Skeletal muscle tissue (tissue), 4 donors: ENCODE data around the gene C2CD2. TPM values are rescaled to one million over a fixed set of nuclear protein-coding genes. Genes with fewer than 3 reads are reported as not detected.

Source experiments
- H3K27ac ChIP-seq: one replicate; pipeline ENCODE4 v1.7.0; 2013; ENCODE audit warnings: mild to moderate bottlenecking, low read depth, low read length, inconsistent platforms
- H3K27me3 ChIP-seq, 3 donors: one replicate each; pipeline ENCODE4 v1.7.0; 2013; ENCODE audit warnings: low read length in 3 of 3; ENCODE audit not compliant: control insufficient read depth in 3 of 3, insufficient read depth in 3 of 3
- H3K36me3 ChIP-seq, 3 donors: one replicate each; pipeline ENCODE4 v1.7.0; 2013; ENCODE audit warnings: low read length in 3 of 3; ENCODE audit not compliant: control insufficient read depth in 3 of 3, insufficient read depth in 3 of 3
- H3K4me1 ChIP-seq, 3 donors: one replicate each; pipeline ENCODE4 v1.7.0; 2013; ENCODE audit warnings: low read length in 3 of 3, mild to moderate bottlenecking in 3 of 3; ENCODE audit not compliant: control insufficient read depth in 3 of 3, insufficient read depth in 3 of 3
- H3K4me3 ChIP-seq, 3 donors: one replicate each; pipeline ENCODE4 v1.7.0; 2013; ENCODE audit warnings: low read length in 3 of 3
- H3K9ac ChIP-seq, 3 donors: one replicate each; pipeline ENCODE4 v1.7.0; 2013; ENCODE audit warnings: low read length in 3 of 3, mild to moderate bottlenecking in 3 of 3, moderate library complexity in 2 of 3, low read depth in 1 of 3
- H3K9me3 ChIP-seq, 3 donors: one replicate each; pipeline ENCODE4 v1.7.0; 2013; ENCODE audit warnings: low read length in 3 of 3; ENCODE audit not compliant: control insufficient read depth in 3 of 3
- total RNA-seq: library from RNA; depleted of rRNA; stranded (reverse); fragments of >200 nt; gene quantifications from one replicate; pipeline ENCODE4 v1.2.3, GENCODE V29; 2014
- donor health status: Osteomylitis.

The C2CD2 gene
- total RNA-seq, 1 donor from 2014 or later = 7.3 TPM

DNA sequence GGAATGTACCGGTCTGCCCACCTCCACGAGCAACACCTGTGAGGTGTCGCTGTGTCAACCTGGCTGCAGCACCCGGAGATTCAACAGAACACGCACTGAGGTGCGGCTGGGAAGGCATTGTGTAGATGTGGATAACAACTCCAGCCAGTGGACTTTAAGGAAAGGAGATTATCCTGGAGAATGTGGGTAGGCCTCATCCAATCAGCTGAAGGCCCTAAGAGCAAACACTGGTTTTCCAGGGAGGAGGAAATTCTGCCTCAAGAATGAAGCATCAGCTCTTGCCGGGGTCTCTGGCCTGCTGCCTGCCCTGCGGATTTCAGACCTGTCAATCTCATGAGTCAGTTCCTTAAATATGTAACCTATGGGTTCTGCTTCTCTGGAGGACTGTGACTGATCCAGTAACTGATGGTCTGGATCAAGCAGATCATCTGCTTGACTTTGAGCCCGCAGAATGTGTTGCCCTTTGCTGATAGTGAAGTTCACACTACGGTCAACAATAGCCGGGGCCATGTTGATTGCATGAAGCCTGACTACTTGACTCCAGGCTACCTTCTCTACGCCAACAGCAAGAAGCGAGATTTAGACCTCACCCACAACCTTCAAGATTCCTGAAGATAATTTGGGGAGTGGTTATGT is 58.8 kb downstream of the C2CD2 start:
- H3K36me3 ChIP-seq = peaks cover 0 to 26% (median 11%) of the 10 kb centered on the region in 3 donors
- H3K9ac ChIP-seq = no peak overlapping the region
- no peaks in the 10 kb centered on the region for H3K9me3 ChIP-seq
- no peak overlapping the region for H3K27ac ChIP-seq
- no peak overlapping the region for H3K4me3 ChIP-seq
- H3K4me1 ChIP-seq = peaks cover 0 to 2% (median 0%) of the 10 kb centered on the region in 3 donors
- no peaks in the 10 kb centered on the region for H3K27me3 ChIP-seq

GRCh38 chr21:41894511-41894910 is 59.3 kb downstream of the C2CD2 start:
- no peak overlapping the region for H3K27ac ChIP-seq
- H3K9me3 ChIP-seq = no peaks in the 10 kb centered on the region
- no peak overlapping the region for H3K9ac ChIP-seq
- H3K4me1 ChIP-seq = peaks cover 0 to 2% (median 0%) of the 10 kb centered on the region in 3 donors
- H3K36me3 ChIP-seq = peaks cover 0 to 25% (median 11%) of the 10 kb centered on the region in 3 donors
- H3K27me3 ChIP-seq = no peaks in the 10 kb centered on the region
- no peak overlapping the region for H3K4me3 ChIP-seq

DNA sequence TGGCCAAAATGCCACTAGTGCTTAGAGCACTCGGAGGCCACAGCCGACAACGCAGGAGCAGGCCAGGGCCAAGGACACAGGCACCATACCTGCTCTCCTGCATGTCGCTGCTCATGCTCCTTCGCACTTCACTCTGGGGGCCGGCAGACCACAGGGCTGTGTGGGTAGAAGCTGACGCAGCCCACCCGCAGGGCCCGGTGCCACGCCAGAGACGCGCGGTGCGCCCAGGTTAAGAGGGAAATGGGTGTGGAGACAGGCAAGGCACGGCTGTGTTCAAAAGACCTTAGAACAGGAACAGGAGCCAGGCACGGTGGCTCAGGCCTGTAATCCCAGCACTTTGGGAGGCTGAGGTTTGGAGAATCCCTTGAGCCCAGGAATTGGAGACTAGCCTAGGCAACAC is 61.1 kb downstream of the C2CD2 start:
- no peak overlapping the region for H3K27ac ChIP-seq
- no peaks in the 10 kb centered on the region for H3K27me3 ChIP-seq
- no peak overlapping the region for H3K9ac ChIP-seq
- H3K9me3 ChIP-seq = no peaks in the 10 kb centered on the region
- H3K4me3 ChIP-seq = no peak overlapping the region
- H3K4me1 ChIP-seq = peaks cover 0 to 2% (median 0%) of the 10 kb centered on the region in 3 donors
- H3K36me3 ChIP-seq = peaks cover 0 to 17% (median 11%) of the 10 kb centered on the region in 3 donors

- H3K4me3 ChIP-seq = no peak overlapping the region
- H3K4me1 ChIP-seq = peaks cover 0 to 2% (median 0%) of the 10 kb centered on the region in 3 donors
- no peaks in the 10 kb centered on the region for H3K27me3 ChIP-seq
- H3K36me3 ChIP-seq = peaks cover 0 to 14% (median 8%) of the 10 kb centered on the region in 3 donors
- H3K9ac ChIP-seq = no peak overlapping the region
- no peaks in the 10 kb centered on the region for H3K9me3 ChIP-seq
- no peak overlapping the region for H3K27ac ChIP-seq
Measured at GRCh38 chr21:41891132-41891531, 62.7 kb downstream of the C2CD2 start.

DNA sequence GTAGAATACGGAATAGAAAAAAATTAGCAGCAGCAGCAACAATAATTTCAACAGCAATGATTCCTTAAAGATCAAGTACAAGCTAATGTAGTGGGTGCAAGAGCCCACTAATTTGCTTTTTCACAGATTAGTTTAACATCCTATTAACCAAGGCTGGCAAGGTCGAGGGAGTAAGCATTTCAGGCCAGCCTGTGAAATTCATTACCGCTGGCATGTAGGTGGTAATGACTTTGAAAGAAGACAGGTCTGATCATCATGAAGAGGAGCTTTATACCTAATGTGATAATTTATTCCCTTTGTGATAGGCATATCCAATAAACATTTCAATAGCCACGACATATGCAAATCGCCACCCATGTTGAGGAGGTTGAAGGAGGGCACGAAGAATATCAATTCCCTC is 63.5 kb downstream of the C2CD2 start:
- no peaks in the 10 kb centered on the region for H3K9me3 ChIP-seq
- no peaks in the 10 kb centered on the region for H3K4me1 ChIP-seq
- peaks cover 0 to 9% (median 7%) of the 10 kb centered on the region in 3 donors for H3K36me3 ChIP-seq
- no peak overlapping the region for H3K4me3 ChIP-seq
- H3K27me3 ChIP-seq = no peaks in the 10 kb centered on the region
- no peak overlapping the region for H3K9ac ChIP-seq
- H3K27ac ChIP-seq = no peak overlapping the region

DNA sequence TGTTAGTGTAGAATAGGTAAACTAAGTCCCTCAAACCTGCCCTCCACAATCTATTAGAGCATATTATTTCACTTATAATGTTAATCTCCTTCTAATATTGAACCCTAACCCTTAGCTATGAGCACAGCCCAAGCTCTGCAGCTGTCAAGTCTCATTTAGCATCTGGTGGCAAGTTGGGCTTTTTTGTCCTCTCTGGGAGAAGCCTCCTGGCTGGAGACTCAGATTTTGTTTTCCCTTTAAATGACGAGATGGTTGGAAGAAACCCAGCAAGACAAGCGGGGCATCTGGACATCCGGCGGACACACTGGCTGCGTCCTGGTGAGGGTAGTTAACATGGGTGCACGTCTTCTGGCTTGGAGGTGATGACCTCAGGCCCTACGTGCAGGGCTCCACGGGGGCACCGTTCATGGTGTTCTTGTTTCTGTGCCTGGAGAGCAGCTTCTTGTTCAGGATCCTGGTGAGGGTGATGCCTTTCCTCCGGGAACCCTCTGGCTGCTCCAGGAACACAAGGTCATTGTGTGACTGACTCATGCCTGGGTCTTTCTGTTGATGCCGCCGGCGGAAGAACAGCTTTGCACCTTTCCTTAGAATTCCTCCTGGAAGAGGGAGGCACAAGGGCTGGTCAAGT is 65.0 kb downstream of the C2CD2 start:
- no peak overlapping the region for H3K4me3 ChIP-seq

DNA sequence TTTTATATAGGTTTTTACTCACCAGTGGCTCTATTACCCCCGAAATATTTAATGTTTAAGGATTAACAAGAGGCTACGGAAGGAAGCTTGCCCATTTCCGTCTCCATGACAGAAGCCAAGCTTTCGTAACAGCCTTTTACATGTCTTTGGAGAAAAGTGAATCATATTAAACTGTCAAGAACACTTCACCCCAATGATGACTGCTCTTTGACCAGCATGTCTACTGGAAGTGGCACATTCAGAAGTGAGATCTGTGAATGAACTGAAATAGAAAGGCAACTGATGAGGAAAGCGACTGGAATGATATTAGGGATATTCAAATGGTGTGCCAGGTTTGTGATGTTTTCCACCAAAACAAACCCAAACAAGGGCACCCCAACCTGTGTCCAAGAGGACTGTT is 66.2 kb downstream of the C2CD2 start:
- Histone ChIP-seq H3K9me3 (no peaks in the 10 kb centered on the region), H3K4me1 (no peaks in the 10 kb centered on the region), H3K27me3 (no peaks in the 10 kb centered on the region), H3K36me3 (peaks cover 0 to 3% (median 3%) of the 10 kb centered on the region in 3 donors), H3K9ac (no peak overlapping the region), H3K4me3 (no peak overlapping the region), H3K27ac (no peak overlapping the region)

More for the DNA sequence above, 65.0 kb downstream of the C2CD2 start:
- Histone ChIP-seq H3K27ac (no peak overlapping the region), H3K9ac (peak overlapping the region in 1 of 3 donors; percentile 25), H3K4me1 (no peaks in the 10 kb centered on the region), H3K36me3 (peaks cover 0 to 3% (median 3%) of the 10 kb centered on the region in 3 donors), H3K9me3 (no peaks in the 10 kb centered on the region), H3K27me3 (no peaks in the 10 kb centered on the region)

GRCh38 chr21:41886328-41886727 is 67.5 kb downstream of the C2CD2 start:
- no peak overlapping the region for H3K27ac ChIP-seq
- H3K9ac ChIP-seq = no peak overlapping the region
- no peak overlapping the region for H3K4me3 ChIP-seq
- H3K4me1 ChIP-seq = no peaks in the 10 kb centered on the region
- H3K9me3 ChIP-seq = no peaks in the 10 kb centered on the region
- no peaks in the 10 kb centered on the region for H3K36me3 ChIP-seq
- no peaks in the 10 kb centered on the region for H3K27me3 ChIP-seq

GRCh38 chr21:41885341-41886024 is 68.3 kb downstream of the C2CD2 start:
- H3K36me3 ChIP-seq = no peaks in the 10 kb centered on the region
- no peak overlapping the region for H3K27ac ChIP-seq
- H3K4me3 ChIP-seq = no peak overlapping the region
- no peak overlapping the region for H3K9ac ChIP-seq
- H3K27me3 ChIP-seq = no peaks in the 10 kb centered on the region
- H3K4me1 ChIP-seq = no peaks in the 10 kb centered on the region
- no peaks in the 10 kb centered on the region for H3K9me3 ChIP-seq

GRCh38 chr21:41884501-41885030 is 69.3 kb downstream of the C2CD2 start:
- Histone ChIP-seq H3K27ac (no peak overlapping the region), H3K9ac (no peak overlapping the region), H3K27me3 (no peaks in the 10 kb centered on the region), H3K9me3 (no peaks in the 10 kb centered on the region), H3K36me3 (no peaks in the 10 kb centered on the region), H3K4me3 (no peak overlapping the region), H3K4me1 (peaks cover 0 to 4% (median 3%) of the 10 kb centered on the region in 3 donors)
